ENCODE results near the gene CDC27.
"Not testable (repeated sequence)": the region's sequence is repeated elsewhere in the genome, so short reads cannot be mapped to it uniquely, and the experiment has no call there.

DNA sequence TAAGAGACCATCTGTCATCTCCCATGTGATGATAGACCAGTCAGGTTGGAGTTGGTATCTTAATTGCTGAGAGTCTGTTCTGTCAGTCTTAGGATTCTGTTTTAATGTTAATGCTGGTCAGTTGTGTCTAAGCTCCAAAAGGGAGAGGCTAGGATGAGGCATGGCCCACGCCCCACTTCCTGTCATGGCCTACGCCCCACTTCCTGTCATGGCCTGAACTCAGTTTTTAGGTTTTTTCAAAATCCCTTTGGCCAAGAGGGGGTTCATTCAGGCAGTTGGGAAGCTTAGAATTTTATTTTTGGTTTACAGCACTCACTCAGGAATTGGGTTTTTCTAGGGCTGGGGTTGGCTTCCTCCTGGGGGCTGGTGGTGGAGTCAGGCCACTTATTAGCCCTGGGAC is 117.9 kb downstream of the CDC27 start:
- TF ChIP-seq, protein P1, sequence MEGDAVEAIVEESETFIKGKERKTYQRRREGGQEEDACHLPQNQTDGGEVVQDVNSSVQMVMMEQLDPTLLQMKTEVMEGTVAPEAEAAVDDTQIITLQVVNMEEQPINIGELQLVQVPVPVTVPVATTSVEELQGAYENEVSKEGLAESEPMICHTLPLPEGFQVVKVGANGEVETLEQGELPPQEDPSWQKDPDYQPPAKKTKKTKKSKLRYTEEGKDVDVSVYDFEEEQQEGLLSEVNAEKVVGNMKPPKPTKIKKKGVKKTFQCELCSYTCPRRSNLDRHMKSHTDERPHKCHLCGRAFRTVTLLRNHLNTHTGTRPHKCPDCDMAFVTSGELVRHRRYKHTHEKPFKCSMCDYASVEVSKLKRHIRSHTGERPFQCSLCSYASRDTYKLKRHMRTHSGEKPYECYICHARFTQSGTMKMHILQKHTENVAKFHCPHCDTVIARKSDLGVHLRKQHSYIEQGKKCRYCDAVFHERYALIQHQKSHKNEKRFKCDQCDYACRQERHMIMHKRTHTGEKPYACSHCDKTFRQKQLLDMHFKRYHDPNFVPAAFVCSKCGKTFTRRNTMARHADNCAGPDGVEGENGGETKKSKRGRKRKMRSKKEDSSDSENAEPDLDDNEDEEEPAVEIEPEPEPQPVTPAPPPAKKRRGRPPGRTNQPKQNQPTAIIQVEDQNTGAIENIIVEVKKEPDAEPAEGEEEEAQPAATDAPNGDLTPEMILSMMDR (IDR thresholded peaks at IDR 0.05) = not testable (repeated sequence)
- not testable (repeated sequence) for TF ChIP-seq POLR2AphosphoS5 (IDR thresholded peaks at IDR 0.05; ENCODE audit: low read depth, low read length); REST (IDR thresholded peaks at IDR 0.05; ENCODE audit: insufficient read depth in 1 of 2, low read depth in 2 of 2, low read length in 1 of 2); SIN3A (IDR thresholded peaks at IDR 0.05; ENCODE audit: borderline replicate concordance, insufficient read depth, low read depth, low read length); TCF7L2 (IDR thresholded peaks at IDR 0.05; ENCODE audit: low read depth, low read length)

Data from Panc1 (cell line).